Panc1 (cell line): ENCODE results near the gene HELZ. TPM values are rescaled to one million over a fixed set of nuclear protein-coding genes. Genes with fewer than 3 reads are reported as not detected.

Source experiments
- ATAC-seq: fragments of 200-7000 bp; cut with Tn5 transposase; 2 replicates; pipeline ENCODE4 v1.9.1; 2020; ENCODE audit warnings: mild to moderate bottlenecking, moderate library complexity
- BruUV-seq: library from RNA; stranded (reverse); fragments of 400-500 nt; replicated peaks from 2 replicates; lab custom pipeline; 2021; lab: Mats Ljungman, UMichigan
- CTCF ChIA-PET: fragments of 300-600 bp; sonication (Branson Sonifier 250); formaldehyde crosslinking; loops from one replicate; lab custom pipeline; 2022; ENCODE audit warnings: antibody characterized with exemption; lab: Charles Lee
- POLR2A ChIA-PET: fragments of 300-600 bp; sonication (Branson Sonifier 250); formaldehyde crosslinking; loops from one replicate; lab custom pipeline; 2022; ENCODE audit warnings: antibody characterized with exemption; lab: Charles Lee
- DNase-seq: peaks from one replicate; pipeline ENCODE4 v3.0.0-alpha.2; 2010; ENCODE audit warnings: low read depth, low spot score
- H3K27ac ChIP-seq: 2 replicates; pipeline ENCODE4 v1.5.1; 2011; ENCODE audit warnings: mild to moderate bottlenecking, low read length, inconsistent platforms
- H3K27me3 ChIP-seq: fragments of 200-500 bp; sonication (Bioruptor generic); 2 replicates; pipeline ENCODE4 v1.6.0; 2014; ENCODE audit warnings: low read length, inconsistent platforms; ENCODE audit not compliant: control insufficient read depth, insufficient read depth
- H3K36me3 ChIP-seq: fragments of 200-500 bp; sonication (Bioruptor generic); 2 replicates; pipeline ENCODE4 v1.5.1; 2014; ENCODE audit warnings: inconsistent platforms, mild to moderate bottlenecking, low read length, moderate library complexity; ENCODE audit not compliant: control insufficient read depth, insufficient read depth
- H3K4me1 ChIP-seq: 2 replicates; pipeline ENCODE4 v1.5.1; 2011; ENCODE audit warnings: inconsistent platforms, mild to moderate bottlenecking, low read length, moderate library complexity; ENCODE audit not compliant: control insufficient read depth, insufficient read depth
- H3K4me3 ChIP-seq, 2 experiments: 2 replicates each; pipeline ENCODE4 v1.5.1; 2011 to 2012; ENCODE audit warnings: low read depth in 2 of 2, low read length in 2 of 2, mild to moderate bottlenecking in 2 of 2, inconsistent platforms in 1 of 2, moderate library complexity in 1 of 2
- H3K9me3 ChIP-seq: fragments of 200-500 bp; sonication (Bioruptor generic); 2 replicates; pipeline ENCODE4 v1.5.1; 2014; ENCODE audit warnings: low read depth, mild to moderate bottlenecking, inconsistent platforms, low read length, moderate library complexity; ENCODE audit not compliant: control insufficient read depth, insufficient read depth
- REST ChIP-seq, 2 experiments: IDR thresholded peaks; 2 replicates each; pipeline ENCODE4 v1.6.1; 2011 to 2012; ENCODE audit warnings: low read depth in 2 of 2, control low read depth in 1 of 2, low read length in 1 of 2, mild to moderate bottlenecking in 1 of 2, moderate library complexity in 1 of 2; ENCODE audit not compliant: insufficient read depth in 1 of 2
- SIN3A ChIP-seq: IDR thresholded peaks from 2 replicates; pipeline ENCODE4 v1.6.1; 2012; ENCODE audit warnings: low read depth, mild to moderate bottlenecking, low read length, moderate library complexity, borderline replicate concordance; ENCODE audit not compliant: insufficient read depth
- in situ Hi-C: cut with HindIII; loops from 2 replicates; pipeline ENCODE4 v1.10.0; 2016; ENCODE audit warnings: low sequenced_read_pairs, low pct_unique_long_range_greater_than_20kb
- intact Hi-C: fragments of 100-400 bp; cut with micrococcal nuclease; formaldehyde crosslinking; loops from one replicate; pipeline ENCODE4 v1.10.0; 2022; ENCODE audit not compliant: unreplicated experiment
- total RNA-seq: library from RNA; stranded (reverse); gene quantifications from one replicate; pipeline ENCODE4 v1.2.1, GENCODE V29; 2021; ENCODE audit not compliant: unreplicated experiment

HELZ gene
- total RNA-seq, 1 experiment from 2014 or later: 15.0 TPM

DNA sequence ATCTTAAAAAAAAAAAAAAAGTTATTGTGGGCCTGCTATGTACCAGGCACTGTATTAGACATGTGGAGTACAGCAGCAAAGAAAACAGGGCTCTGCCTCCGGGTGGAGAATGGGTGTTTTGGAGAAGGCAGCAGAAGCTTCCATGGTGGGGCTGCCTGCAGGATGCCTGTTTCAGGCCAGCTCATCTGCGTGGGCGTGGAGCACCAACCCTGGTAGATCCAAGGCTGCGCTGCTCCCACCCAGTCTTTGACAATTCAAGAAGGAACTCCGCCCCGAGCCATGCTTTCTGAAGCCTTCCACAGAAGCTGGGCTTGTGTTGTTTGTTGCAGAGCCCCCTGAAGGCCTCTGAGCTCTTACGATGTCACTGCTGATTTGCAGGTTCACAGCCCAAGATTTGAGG, 223.8 kb downstream of the HELZ start:
- in situ Hi-C loops: no loop called here
- Histone ChIP-seq H3K27ac (no peak overlapping the region), H3K4me3 (no peak overlapping the region), H3K9me3 (no peaks in the 10 kb centered on the region), H3K27me3 (no peaks in the 10 kb centered on the region), H3K36me3 (no peaks in the 10 kb centered on the region), H3K4me1 (no peaks in the 10 kb centered on the region)
- ChIA-PET CTCF (no interaction called here), POLR2A (no interaction called here)
- BruUV-seq: no TSS peak
- no peak for TF ChIP-seq REST (IDR thresholded peaks at IDR 0.05; ENCODE audit: insufficient read depth in 1 of 2, low read depth in 2 of 2, low read length in 1 of 2)
- TF ChIP-seq SIN3A: no peak
- intact Hi-C loops: no loop called here
- DNase-seq (no peak), ATAC-seq (no peak)

Other genes starting within 250 kb of the HELZ start
- gene CACNG1, start 200.6 kb downstream of the HELZ start, total RNA-seq: 0.13 TPM
- gene PSMD12, start 121.4 kb upstream of the HELZ start, total RNA-seq: 50.2 TPM
- 20.8 TPM for gene PITPNC1, start 132.1 kb upstream of the HELZ start, total RNA-seq